Skeletal muscle satellite cell (primary cell): ENCODE data around the gene HS2ST1. TPM values are rescaled to one million over a fixed set of nuclear protein-coding genes. Genes with fewer than 3 reads are reported as not detected.
A peak's percentile ranks its signal among the peaks of the same experiment; 100 is the strongest.
"Not testable (repeated sequence)": the region's sequence is repeated elsewhere in the genome, so short reads cannot be mapped to it uniquely, and the experiment has no call there.

ENCODE experiments used
- H3K27me3 ChIP-seq: 2 replicates; pipeline ENCODE4 v1.7.0; 2013; ENCODE audit warnings: low read length; ENCODE audit not compliant: control insufficient read depth, insufficient read depth
- H3K36me3 ChIP-seq: 2 replicates; pipeline ENCODE4 v1.7.0; 2013; ENCODE audit warnings: mild to moderate bottlenecking, control low read depth, low read length; ENCODE audit not compliant: insufficient read depth
- H3K4me1 ChIP-seq: 2 replicates; pipeline ENCODE4 v1.7.0; 2013; ENCODE audit warnings: low read length; ENCODE audit not compliant: control insufficient read depth, insufficient read depth
- H3K4me2 ChIP-seq: 2 replicates; pipeline ENCODE4 v1.7.0; 2013; ENCODE audit warnings: mild to moderate bottlenecking, low read length
- H3K4me3 ChIP-seq: 2 replicates; pipeline ENCODE4 v1.7.0; 2013; ENCODE audit warnings: low read length
- H3K9ac ChIP-seq: 2 replicates; pipeline ENCODE4 v1.7.0; 2013; ENCODE audit warnings: mild to moderate bottlenecking, low read depth, low read length, moderate library complexity
- H3K9me3 ChIP-seq: replicated peaks from 2 replicates; pipeline ENCODE4 v1.7.0; 2013; ENCODE audit warnings: mild to moderate bottlenecking, control low read depth, low read length
- total RNA-seq: library from RNA; depleted of rRNA; stranded (reverse); fragments of >200 nt; gene quantifications from 2 replicates; pipeline ENCODE4 v1.2.3, GENCODE V29; 2012; rRNA removed

HS2ST1 gene
- 18.8 and 28.6 TPM in 2 replicates for total RNA-seq

GRCh38 chr1:86914601-86914997, at the start of gene HS2ST1:
HS2ST1 (plus strand) TSS chr1:86914635.
- Histone ChIP-seq H3K4me2 (peak within 1 kb of the TSS; percentile 97), H3K36me3 (peaks cover 6% of the 10 kb centered on the region), H3K27me3 (no peaks in the 10 kb centered on the region), H3K4me1 (peaks cover 15% of the 10 kb centered on the region), H3K4me3 (peak within 1 kb of the TSS; percentile 98), H3K9ac (peak within 1 kb of the TSS; percentile 98), H3K9me3 (no peaks in the 10 kb centered on the region)

- Histone ChIP-seq H3K9ac (no peak overlapping the region), H3K4me2 (no peak overlapping the region), H3K27me3 (no peaks in the 10 kb centered on the region), H3K36me3 (peaks cover 18% of the 10 kb centered on the region), H3K4me3 (no peak overlapping the region), H3K9me3 (no peaks in the 10 kb centered on the region), H3K4me1 (peaks cover 15% of the 10 kb centered on the region)
These were observed 48.3 kb upstream of the HS2ST1 start for GRCh38 chr1:86865973-86866637.

- H3K4me3 ChIP-seq, result no peak overlapping the region
- no peak overlapping the region for H3K9ac ChIP-seq
- peaks cover 14% of the 10 kb centered on the region for H3K36me3 ChIP-seq
- H3K9me3 ChIP-seq, result no peaks in the 10 kb centered on the region
- H3K4me1 ChIP-seq, result peaks cover 15% of the 10 kb centered on the region
- H3K4me2 ChIP-seq, result no peak overlapping the region
- no peaks in the 10 kb centered on the region for H3K27me3 ChIP-seq
These were observed 47.8 kb upstream of the HS2ST1 start for GRCh38 chr1:86866665-86867064.

- not testable (repeated sequence) for H3K4me2 ChIP-seq, H3K9ac ChIP-seq, H3K4me3 ChIP-seq, H3K9me3 ChIP-seq, H3K27me3 ChIP-seq
- peaks cover 13% of the 10 kb centered on the region for H3K36me3 ChIP-seq
- H3K4me1 ChIP-seq, result peaks cover 15% of the 10 kb centered on the region
These were observed 47.2 kb upstream of the HS2ST1 start for GRCh38 chr1:86867278-86867677.

GRCh38 chr1:86868477-86868876, 46.0 kb upstream of the HS2ST1 start:
- H3K9me3 ChIP-seq, result no peaks in the 10 kb centered on the region
- H3K9ac ChIP-seq, result no peak overlapping the region
- no peaks in the 10 kb centered on the region for H3K27me3 ChIP-seq
- H3K4me2 ChIP-seq, result no peak overlapping the region
- H3K4me3 ChIP-seq, result no peak overlapping the region
- H3K36me3 ChIP-seq, result peaks cover 6% of the 10 kb centered on the region
- H3K4me1 ChIP-seq, result peaks cover 15% of the 10 kb centered on the region

- H3K36me3 ChIP-seq, result peaks cover 2% of the 10 kb centered on the region
- peaks cover 15% of the 10 kb centered on the region for H3K4me1 ChIP-seq
- H3K9me3 ChIP-seq, result no peaks in the 10 kb centered on the region
- H3K27me3 ChIP-seq, result no peaks in the 10 kb centered on the region
- H3K9ac ChIP-seq, result no peak overlapping the region
- H3K4me3 ChIP-seq, result no peak overlapping the region
- no peak overlapping the region for H3K4me2 ChIP-seq
These were observed 43.4 kb upstream of the HS2ST1 start for GRCh38 chr1:86871001-86871400.

GRCh38 chr1:86872086-86872485, 42.3 kb upstream of the HS2ST1 start:
- H3K27me3 ChIP-seq, result no peaks in the 10 kb centered on the region
- H3K9ac ChIP-seq, result no peak overlapping the region
- H3K4me1 ChIP-seq, result peaks cover 7% of the 10 kb centered on the region
- no peak overlapping the region for H3K4me2 ChIP-seq
- H3K9me3 ChIP-seq, result no peaks in the 10 kb centered on the region
- peaks cover 2% of the 10 kb centered on the region for H3K36me3 ChIP-seq
- no peak overlapping the region for H3K4me3 ChIP-seq

GRCh38 chr1:86875722-86876121, 38.7 kb upstream of the HS2ST1 start:
- Histone ChIP-seq H3K4me1 (no peaks in the 10 kb centered on the region), H3K27me3 (no peaks in the 10 kb centered on the region), H3K36me3 (peaks cover 8% of the 10 kb centered on the region), H3K4me2 (no peak overlapping the region), H3K9ac (no peak overlapping the region), H3K4me3 (no peak overlapping the region), H3K9me3 (no peaks in the 10 kb centered on the region)

- Histone ChIP-seq H3K9me3 (no peaks in the 10 kb centered on the region), H3K27me3 (no peaks in the 10 kb centered on the region), H3K4me2 (no peak overlapping the region), H3K4me3 (no peak overlapping the region), H3K9ac (no peak overlapping the region), H3K36me3 (no peaks in the 10 kb centered on the region), H3K4me1 (no peaks in the 10 kb centered on the region)
These were observed 26.8 kb upstream of the HS2ST1 start for GRCh38 chr1:86887479-86888162.

- Histone ChIP-seq H3K4me2 (no peak overlapping the region), H3K4me3 (no peak overlapping the region), H3K9ac (no peak overlapping the region), H3K4me1 (no peaks in the 10 kb centered on the region), H3K27me3 (no peaks in the 10 kb centered on the region), H3K36me3 (no peaks in the 10 kb centered on the region), H3K9me3 (no peaks in the 10 kb centered on the region)
These were observed 26.1 kb upstream of the HS2ST1 start for GRCh38 chr1:86888327-86888726.

- H3K36me3 ChIP-seq, result peaks cover 35% of the 10 kb centered on the region
- H3K27me3 ChIP-seq, H3K4me1 ChIP-seq, H3K9me3 ChIP-seq, H3K4me3 ChIP-seq, H3K9ac ChIP-seq, H3K4me2 ChIP-seq: not testable (repeated sequence)
These were observed 15.0 kb upstream of the HS2ST1 start for GRCh38 chr1:86899401-86899800.

GRCh38 chr1:86905875-86906274, 8.6 kb upstream of the HS2ST1 start:
- no peak overlapping the region for H3K9ac ChIP-seq
- H3K4me2 ChIP-seq, result no peak overlapping the region
- H3K27me3 ChIP-seq, result no peaks in the 10 kb centered on the region
- peaks cover 33% of the 10 kb centered on the region for H3K36me3 ChIP-seq
- no peaks in the 10 kb centered on the region for H3K9me3 ChIP-seq
- no peaks in the 10 kb centered on the region for H3K4me1 ChIP-seq
- no peak overlapping the region for H3K4me3 ChIP-seq
